K562 (cell line): Measurements from ENCODE around the gene IARS1. TPM values are rescaled to one million over a fixed set of nuclear protein-coding genes. Genes with fewer than 3 reads are reported as not detected.

Source experiments
- ATAC-seq: fragments of 200-7000 bp; cut with Tn5 transposase; 3 replicates; pipeline ENCODE4 v1.9.1; 2020; ENCODE audit warnings: moderate library complexity
- BruUV-seq: library from RNA; stranded (reverse); fragments of 400-500 nt; replicated peaks from 2 replicates; lab custom pipeline; 2021; lab: Mats Ljungman, UMichigan
- CTCF ChIA-PET: fragments of 300-600 bp; formaldehyde crosslinking; extraction: SDS; loops from one replicate; lab custom pipeline; 2021; ENCODE audit warnings: low intra/inter-chr PET ratio; lab: Yijun Ruan, JAX
- POLR2A ChIA-PET: fragments of 300-600, 350-650 bp; sonication (Branson Sonifier 250); formaldehyde crosslinking; extraction: SDS; loops from one replicate; lab custom pipeline; 2021; ENCODE audit warnings: antibody characterized with exemption, inconsistent platforms; lab: Yijun Ruan, JAX
- DNase-seq, 4 experiments: peaks; one replicate each; pipeline versions ENCODE4 v3.0.0 to v3.0.0-alpha.2; 2011 to 2018; ENCODE audit warnings: low spot score in 3 of 4, mixed read lengths in 3 of 4; ENCODE audit errors: extremely low read depth in 1 of 4
- FAIRE-seq: peaks from 2 replicates; lab custom pipeline; 2011; peaks lifted over from hg19 to GRCh38; lab: Jason Lieb, UNC
- H2AFZ ChIP-seq: 2 replicates; pipeline ENCODE4 v1.6.0; 2011; ENCODE audit warnings: low read depth, low read length, control low read depth, inconsistent platforms
- H3K27ac ChIP-seq: fragments of 200-600 bp; 3 replicates; pipeline ENCODE4 v1.8.0; 2011; ENCODE audit warnings: low read depth, mild to moderate bottlenecking, control low read depth, inconsistent platforms, low read length, moderate library complexity, mixed read lengths; ENCODE audit errors: extremely low read depth
- H3K27me3 ChIP-seq, 2 experiments: fragments of 300-600 bp in 1 of 2; 2 replicates in 1 of 2; 3 replicates in 1 of 2; pipeline versions ENCODE4 v1.6.0 to v1.8.0; 2011; ENCODE audit warnings: inconsistent platforms in 2 of 2, low read length in 2 of 2, mild to moderate bottlenecking in 1 of 2, mixed read lengths in 1 of 2, moderate library complexity in 1 of 2; ENCODE audit not compliant: control insufficient read depth in 2 of 2, insufficient read depth in 2 of 2
- H3K36me3 ChIP-seq: fragments of 300-600 bp; 3 replicates; pipeline ENCODE4 v1.8.0; 2011; ENCODE audit warnings: mild to moderate bottlenecking, low read length, inconsistent platforms; ENCODE audit not compliant: control insufficient read depth, insufficient read depth
- H3K4me1 ChIP-seq, 2 experiments: fragments of 200-600 bp in 1 of 2; replicated peaks in 1 of 2; 2 replicates in 1 of 2; 3 replicates in 1 of 2; pipeline versions ENCODE4 v1.5.1 to v1.8.0; 2011; ENCODE audit warnings: inconsistent platforms in 2 of 2, low read length in 2 of 2, mild to moderate bottlenecking in 1 of 2, mixed read lengths in 1 of 2, moderate library complexity in 1 of 2; ENCODE audit not compliant: control insufficient read depth in 2 of 2, insufficient read depth in 2 of 2
- H3K4me2 ChIP-seq: 2 replicates; pipeline ENCODE4 v1.6.1; 2011; ENCODE audit warnings: low read length, control low read depth, inconsistent platforms, mixed read lengths; ENCODE audit not compliant: insufficient read depth
- H3K4me3 ChIP-seq: fragments of 200-600 bp; sonication (generic), shearing (Covaris generic); 2 replicates; pipeline ENCODE4 v1.5.1; 2016; ENCODE audit warnings: control low read depth, inconsistent platforms
- H3K79me2 ChIP-seq: fragments of 200-600 bp; 3 replicates; pipeline ENCODE4 v1.8.0; 2011; ENCODE audit warnings: low read length, inconsistent platforms; ENCODE audit not compliant: control insufficient read depth, insufficient read depth
- H3K9ac ChIP-seq, 2 experiments: 2 replicates each; pipeline versions ENCODE4 v1.6.0 to v1.6.1; 2011; ENCODE audit warnings: low read depth in 2 of 2, low read length in 2 of 2, control low read depth in 1 of 2, inconsistent platforms in 1 of 2, mild to moderate bottlenecking in 1 of 2, mixed read lengths in 1 of 2; ENCODE audit not compliant: insufficient read depth in 1 of 2
- H3K9me1 ChIP-seq: one replicate; pipeline ENCODE4 v1.6.0; 2011; ENCODE audit warnings: inconsistent platforms, mild to moderate bottlenecking, low read length, moderate library complexity; ENCODE audit not compliant: control insufficient read depth, insufficient read depth
- H3K9me3 ChIP-seq: replicated peaks from 2 replicates; pipeline ENCODE4 v1.5.1; 2011; ENCODE audit warnings: low read depth, low read length, inconsistent platforms; ENCODE audit not compliant: control insufficient read depth, insufficient read depth
- H4K20me1 ChIP-seq: replicated peaks from 2 replicates; pipeline ENCODE4 v1.6.1; 2011; ENCODE audit warnings: low read length, inconsistent platforms, mixed read lengths; ENCODE audit not compliant: control insufficient read depth, insufficient read depth
- DACH1 ChIP-seq: fragments of 450-650 bp; IDR thresholded peaks from 2 replicates; pipeline ENCODE4 v1.6.1; 2018; ENCODE audit not compliant: partially characterized antibody
- DNMT1 ChIP-seq: fragments of 450-650 bp; IDR thresholded peaks from 2 replicates; pipeline ENCODE4 v1.6.1; 2016; ENCODE audit warnings: antibody characterized with exemption, mild to moderate bottlenecking
- FOSL1 ChIP-seq: fragments of 200-800 bp; sonication (Bioruptor generic); conservative IDR thresholded peaks from 2 replicates; pipeline ENCODE4 v1.6.1; 2016; ENCODE audit warnings: missing genetic modification characterization, missing compliant biosample characterization
- NFE2 ChIP-seq: IDR thresholded peaks from 2 replicates; pipeline ENCODE4 v1.6.1; 2014; ENCODE audit warnings: antibody characterized with exemption, low read depth
- NONO ChIP-seq, 2 experiments: fragments of 200-400 bp in 1 of 2; fragments of 450-650 bp in 1 of 2; formaldehyde crosslinking in 1 of 2; IDR thresholded peaks; 2 replicates each; pipeline ENCODE4 v1.6.1; 2017; ENCODE audit warnings: low read depth in 2 of 2, mild to moderate bottlenecking in 2 of 2, moderate library complexity in 2 of 2, low read length in 1 of 2
- PHF20 ChIP-seq: fragments of 450-650 bp; IDR thresholded peaks from 2 replicates; pipeline ENCODE4 v1.6.1; 2018; ENCODE audit not compliant: partially characterized antibody
- POLR2A ChIP-seq: fragments of 450-650 bp; conservative IDR thresholded peaks from 2 replicates; pipeline ENCODE4 v1.6.1; 2016
- POLR2G ChIP-seq: fragments of 200-400 bp; formaldehyde crosslinking; IDR thresholded peaks from 2 replicates; pipeline ENCODE4 v1.6.1; 2017; ENCODE audit warnings: low read depth, mild to moderate bottlenecking, antibody characterized with exemption, low read length, moderate library complexity
- RBFOX2 ChIP-seq: fragments of 200-400 bp; formaldehyde crosslinking; IDR thresholded peaks from 2 replicates; pipeline ENCODE4 v1.6.1; 2017; ENCODE audit warnings: low read depth, mild to moderate bottlenecking, low read length, moderate library complexity
- RBM22 ChIP-seq: fragments of 200-400 bp; formaldehyde crosslinking; IDR thresholded peaks from 2 replicates; pipeline ENCODE4 v1.6.1; 2018; ENCODE audit warnings: low read length, low read depth; ENCODE audit not compliant: poor library complexity, severe bottlenecking
- SMARCE1 ChIP-seq: fragments of 450-650 bp; IDR thresholded peaks from 2 replicates; pipeline ENCODE4 v1.7.1; 2016; ENCODE audit warnings: mild to moderate bottlenecking
- SUPT5H ChIP-seq: fragments of 450-650 bp; IDR thresholded peaks from 2 replicates; pipeline ENCODE4 v1.6.1; 2016
- TGIF2 ChIP-seq: sonication (generic); formaldehyde crosslinking; IDR thresholded peaks from 2 replicates; pipeline ENCODE4 v1.8.1; 2022; ENCODE audit warnings: mild to moderate bottlenecking, missing genetic modification reagents, moderate library complexity
- WGBS: fragments of 100-300 bp; shearing (Covaris generic); methylation state at CpG from one replicate; pipeline ENCODE4 v1.1.6; 2016; ENCODE audit warnings: low coverage, mixed read lengths; ENCODE audit not compliant: insufficient coverage; ENCODE audit errors: missing lambda C conversion rate; 5-methylcytosine and 5-hydroxymethylcytosine counted together
- in situ Hi-C: fragments of 300-500 bp; cut with MboI; formaldehyde crosslinking; loops from 4 replicates; pipeline ENCODE4 v1.15.0; 2018; ENCODE audit warnings: inconsistent platforms, mixed read lengths
- intact Hi-C: fragments of 100-400 bp; cut with micrococcal nuclease; formaldehyde crosslinking; loops from 2 replicates; pipeline ENCODE4 v1.14.2; 2022
- polyA plus RNA-seq, 8 experiments: library from polyadenylated mRNA; depleted of rRNA in 4 of 8; stranded (reverse) in 5 of 8; unstranded in 3 of 8; fragments of >200 nt; fragmentation: Nextera tagmentation in 2 of 8; fragmentation: Illumina TruSeq in 1 of 8; extraction: Ambion mirVana in 2 of 8; extraction: Trizol in 1 of 8; gene quantifications; 2 replicates each; pipeline versions ENCODE4 v1.2.1 to v1.2.3, GENCODE V29; 2011 to 2014; ENCODE audit warnings: inconsistent platforms in 1 of 8, missing spikeins in 1 of 8
- total RNA-seq, 7 experiments: library from RNA; depleted of rRNA in 6 of 7; stranded (reverse); fragments of >200 nt in 6 of 7; fragmentation: Illumina TruSeq in 2 of 7; extraction: Trizol in 2 of 7; gene quantifications; 2 replicates each; pipeline versions ENCODE4 v1.2.1 to v1.2.3, GENCODE V29; 2011 to 2021; ENCODE audit warnings: low replicate concordance in 1 of 7
- TF ChIP-seq, protein P1 (sequence below): fragments of 250-450 bp; sonication (Bioruptor Pico); IDR thresholded peaks from 2 replicates; pipeline ENCODE4 v1.8.0; 2022; ENCODE audit warnings: inconsistent platforms
- TF ChIP-seq, protein P2 (sequence below): fragments of 250-450 bp; sonication (Bioruptor Pico); IDR thresholded peaks from 2 replicates; pipeline ENCODE4 v1.9.0; 2021; ENCODE audit warnings: mild to moderate bottlenecking
- TF ChIP-seq, protein P3 (sequence below): sonication (generic); formaldehyde crosslinking; IDR thresholded peaks from 2 replicates; pipeline ENCODE4 v1.8.0; 2022; ENCODE audit warnings: mild to moderate bottlenecking, missing genetic modification reagents
- TF ChIP-seq, protein P4 (sequence below): fragments of 450-650 bp; formaldehyde crosslinking; IDR thresholded peaks from 2 replicates; pipeline ENCODE4 v1.4.0; 2020; ENCODE audit warnings: mild to moderate bottlenecking, mixed read lengths

The IARS1 gene
- total and polyA plus RNA-seq, 9 of the 15 experiments (the other 6 are each of a cell fraction or from before 2014, with no cell fraction given): 119 to 371 (median 234) TPM

GRCh38 chr9:92254381-92255337 lies 38.8 kb downstream of the IARS1 start:
- no TSS peak for BruUV-seq
- ChIA-PET CTCF (no interaction called here), POLR2A (interaction anchor here (0.9 to 1.6 kb wide), 5 partner anchors 9 to 24 kb away, joined by 3 to 7 read pairs (median 4); no protein-coding TSS in a partner anchor)
- H3K27me3 ChIP-seq: no peaks in the 10 kb centered on the region
- peaks cover 99% of the 10 kb centered on the region for H3K36me3 ChIP-seq
- in situ Hi-C loops: no loop called here
- no peaks in the 10 kb centered on the region for H3K9me3 ChIP-seq
- no peak overlapping the region for H3K27ac ChIP-seq
- H3K4me1 ChIP-seq: no peaks in the 10 kb centered on the region
- H3K4me2 ChIP-seq: no peak overlapping the region
- peaks cover 18% of the 10 kb centered on the region; the same call in 1 of the 2 replicates for H4K20me1 ChIP-seq
- ATAC-seq: 0 out of 3 replicates have a peak, but pooled peaks have one; percentile 18
- DNase-seq: no peak
- FAIRE-seq: no peak
- WGBS: 79% methylated on average over 19 of the region's 19 CpGs
- no peak overlapping the region for H3K4me3 ChIP-seq
- peak overlapping the region in 1 of 2 experiments; percentile 46; a peak in 1 of 4 replicates for H3K9ac ChIP-seq
- intact Hi-C loops: no loop called here
- no peak overlapping the region for H2AFZ ChIP-seq
- H3K9me1 ChIP-seq: no peaks in the 10 kb centered on the region
- H3K79me2 ChIP-seq: no peaks in the 10 kb centered on the region
- TF ChIP-seq, protein P1, sequence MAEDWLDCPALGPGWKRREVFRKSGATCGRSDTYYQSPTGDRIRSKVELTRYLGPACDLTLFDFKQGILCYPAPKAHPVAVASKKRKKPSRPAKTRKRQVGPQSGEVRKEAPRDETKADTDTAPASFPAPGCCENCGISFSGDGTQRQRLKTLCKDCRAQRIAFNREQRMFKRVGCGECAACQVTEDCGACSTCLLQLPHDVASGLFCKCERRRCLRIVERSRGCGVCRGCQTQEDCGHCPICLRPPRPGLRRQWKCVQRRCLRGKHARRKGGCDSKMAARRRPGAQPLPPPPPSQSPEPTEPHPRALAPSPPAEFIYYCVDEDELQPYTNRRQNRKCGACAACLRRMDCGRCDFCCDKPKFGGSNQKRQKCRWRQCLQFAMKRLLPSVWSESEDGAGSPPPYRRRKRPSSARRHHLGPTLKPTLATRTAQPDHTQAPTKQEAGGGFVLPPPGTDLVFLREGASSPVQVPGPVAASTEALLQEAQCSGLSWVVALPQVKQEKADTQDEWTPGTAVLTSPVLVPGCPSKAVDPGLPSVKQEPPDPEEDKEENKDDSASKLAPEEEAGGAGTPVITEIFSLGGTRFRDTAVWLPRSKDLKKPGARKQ (CRISPR knock-in tag): no peak
- peak; percentile 56 for TF ChIP-seq POLR2G
- TF ChIP-seq, protein P2, sequence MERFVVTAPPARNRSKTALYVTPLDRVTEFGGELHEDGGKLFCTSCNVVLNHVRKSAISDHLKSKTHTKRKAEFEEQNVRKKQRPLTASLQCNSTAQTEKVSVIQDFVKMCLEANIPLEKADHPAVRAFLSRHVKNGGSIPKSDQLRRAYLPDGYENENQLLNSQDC (CRISPR knock-in tag): no peak
- no peak for TF ChIP-seq FOSL1 (tag)
- TF ChIP-seq, protein P3, sequence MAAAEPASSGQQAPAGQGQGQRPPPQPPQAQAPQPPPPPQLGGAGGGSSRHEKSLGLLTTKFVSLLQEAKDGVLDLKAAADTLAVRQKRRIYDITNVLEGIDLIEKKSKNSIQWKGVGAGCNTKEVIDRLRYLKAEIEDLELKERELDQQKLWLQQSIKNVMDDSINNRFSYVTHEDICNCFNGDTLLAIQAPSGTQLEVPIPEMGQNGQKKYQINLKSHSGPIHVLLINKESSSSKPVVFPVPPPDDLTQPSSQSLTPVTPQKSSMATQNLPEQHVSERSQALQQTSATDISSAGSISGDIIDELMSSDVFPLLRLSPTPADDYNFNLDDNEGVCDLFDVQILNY (CRISPR knock-in tag): no peak
- no peak for TF ChIP-seq NFE2
- TF ChIP-seq SUPT5H: 0 out of 2 replicates have a peak, but pooled peaks have one; percentile 7
- no peak for TF ChIP-seq SMARCE1
- no peak for TF ChIP-seq NONO (IDR thresholded peaks at IDR 0.05; ENCODE audit: low read depth in 2 of 2, low read length in 1 of 2)
- no peak for TF ChIP-seq DNMT1
- no peak for TF ChIP-seq DACH1
- TF ChIP-seq TGIF2 (CRISPR knock-in tag): no peak
- TF ChIP-seq POLR2A: peak; percentile 32; the same call in 1 of the 2 replicates
- peak; percentile 71 for TF ChIP-seq RBM22
- 0 out of 2 replicates have a peak, but pooled peaks have one; percentile 30 for TF ChIP-seq RBFOX2
- TF ChIP-seq, protein P4, sequence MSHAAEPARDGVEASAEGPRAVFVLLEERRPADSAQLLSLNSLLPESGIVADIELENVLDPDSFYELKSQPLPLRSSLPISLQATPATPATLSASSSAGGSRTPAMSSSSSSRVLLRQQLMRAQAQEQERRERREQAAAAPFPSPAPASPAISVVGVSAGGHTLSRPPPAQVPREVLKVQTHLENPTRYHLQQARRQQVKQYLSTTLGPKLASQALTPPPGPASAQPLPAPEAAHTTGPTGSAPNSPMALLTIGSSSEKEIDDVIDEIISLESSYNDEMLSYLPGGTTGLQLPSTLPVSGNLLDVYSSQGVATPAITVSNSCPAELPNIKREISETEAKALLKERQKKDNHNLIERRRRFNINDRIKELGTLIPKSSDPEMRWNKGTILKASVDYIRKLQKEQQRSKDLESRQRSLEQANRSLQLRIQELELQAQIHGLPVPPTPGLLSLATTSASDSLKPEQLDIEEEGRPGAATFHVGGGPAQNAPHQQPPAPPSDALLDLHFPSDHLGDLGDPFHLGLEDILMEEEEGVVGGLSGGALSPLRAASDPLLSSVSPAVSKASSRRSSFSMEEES: no peak
- TF ChIP-seq PHF20: no peak
